ENCODE results near the gene CEP350. TPM values are rescaled to one million over a fixed set of nuclear protein-coding genes. Genes with fewer than 3 reads are reported as not detected.

Gene CEP350
- total RNA-seq, 1 experiment from 2014 or later, result 27.6 TPM

DNA sequence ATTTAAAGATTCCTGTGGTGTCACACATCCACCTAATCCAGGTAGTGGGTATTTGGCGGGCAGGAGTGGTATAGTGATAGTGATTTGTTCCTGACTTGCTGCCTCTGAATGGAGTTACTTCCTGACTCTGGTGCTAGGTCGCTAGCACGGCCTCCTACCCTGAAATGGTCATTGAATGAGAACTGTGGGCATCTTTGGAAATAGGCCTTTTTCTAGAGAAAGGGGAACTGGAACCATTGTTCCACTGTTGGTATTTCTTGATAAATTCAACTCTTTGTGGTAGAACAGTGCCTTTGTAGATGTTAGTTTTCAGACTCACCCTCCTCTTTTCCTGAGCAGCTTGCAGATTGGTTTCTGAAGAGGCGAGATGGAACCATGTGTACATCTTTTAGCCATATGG lies 201.6 kb downstream of the CEP350 start:
- Histone ChIP-seq H3K4me1 (ENCODE audit: control insufficient read depth in 1 of 2, insufficient read depth in 2 of 2, low read length in 2 of 2) (peaks cover 2 to 38% of the 10 kb centered on the region in 2 experiments; a peak in 3 of 4 replicates), H3K27ac (ENCODE audit: low read depth, low read length) (no peak overlapping the region), H3K4me3 (replicated peaks in 1 of 2; ENCODE audit: low read depth in 1 of 2, low read length in 2 of 2) (peak overlapping the region; percentile 81 to 91; a peak in 3 of 4 replicates), H3K27me3 (ENCODE audit: insufficient read depth, low read length) (no peaks in the 10 kb centered on the region), H2AFZ (ENCODE audit: low read depth, low read length, poor library complexity, severe bottlenecking) (no peak overlapping the region), H3K36me3 (ENCODE audit: control insufficient read depth in 1 of 2, insufficient read depth in 2 of 2, low read length in 2 of 2) (no peaks in the 10 kb centered on the region), H3K9me3 (ENCODE audit: control insufficient read depth in 1 of 2, insufficient read depth in 1 of 2, low read depth in 1 of 2, low read length in 2 of 2) (no peaks in the 10 kb centered on the region), H3K4me2 (ENCODE audit: low read length) (peak overlapping the region; percentile 90), H3K9ac (ENCODE audit: low read length) (peak overlapping the region; percentile 68; the same call in 1 of the 2 replicates), H4K20me1 (ENCODE audit: insufficient read depth) (no peaks in the 10 kb centered on the region), H3K9me2 (ENCODE audit: insufficient read depth) (no peaks in the 10 kb centered on the region), H3K79me2 (ENCODE audit: insufficient read depth, low read length) (peaks cover 36% of the 10 kb centered on the region)
- no peak for DNase-seq (ENCODE audit: low read depth, low spot score)
- RAD21 ChIA-PET (ENCODE audit: low non-redundant PET in 1 of 2, low total read pairs in 2 of 2, uncharacterized antibody in 2 of 2, unreplicated experiment in 2 of 2), result no interaction called here
- BruUV-seq (replicated peaks), result no TSS peak
- no peak for ATAC-seq
- POLR2A ChIA-PET, result no interaction called here
- intact Hi-C loops (cut with micrococcal nuclease), result no loop called here
- TF ChIP-seq EGR1 (IDR thresholded peaks at IDR 0.05; ENCODE audit: low read depth) (no peak), CEBPB (IDR thresholded peaks at IDR 0.05; ENCODE audit: low read depth) (no peak), POLR2A (IDR thresholded peaks at IDR 0.05; ENCODE audit: borderline replicate concordance, extremely low read depth, insufficient read depth, insufficient read length) (no peak), SRF (IDR thresholded peaks at IDR 0.05; ENCODE audit: low read depth) (no peak), JUND (IDR thresholded peaks at IDR 0.05) (no peak), CBX3 (IDR thresholded peaks at IDR 0.05; ENCODE audit: low read depth) (no peak), ZNF274 (IDR thresholded peaks at IDR 0.05; ENCODE audit: low read depth, low read length) (no peak), ZFX (IDR thresholded peaks at IDR 0.05) (no peak), SP1 (IDR thresholded peaks at IDR 0.05; ENCODE audit: low read depth) (no peak), RAD21 (IDR thresholded peaks at IDR 0.05; ENCODE audit: low read depth) (no peak), ELF1 (IDR thresholded peaks at IDR 0.05; ENCODE audit: borderline replicate concordance, low read depth) (no peak), SIN3A (IDR thresholded peaks at IDR 0.05; ENCODE audit: low read depth) (no peak)
- TF ChIP-seq, protein P1, sequence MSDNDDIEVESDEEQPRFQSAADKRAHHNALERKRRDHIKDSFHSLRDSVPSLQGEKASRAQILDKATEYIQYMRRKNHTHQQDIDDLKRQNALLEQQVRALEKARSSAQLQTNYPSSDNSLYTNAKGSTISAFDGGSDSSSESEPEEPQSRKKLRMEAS (IDR thresholded peaks at IDR 0.05), result no peak
- TF ChIP-seq, protein P2, sequence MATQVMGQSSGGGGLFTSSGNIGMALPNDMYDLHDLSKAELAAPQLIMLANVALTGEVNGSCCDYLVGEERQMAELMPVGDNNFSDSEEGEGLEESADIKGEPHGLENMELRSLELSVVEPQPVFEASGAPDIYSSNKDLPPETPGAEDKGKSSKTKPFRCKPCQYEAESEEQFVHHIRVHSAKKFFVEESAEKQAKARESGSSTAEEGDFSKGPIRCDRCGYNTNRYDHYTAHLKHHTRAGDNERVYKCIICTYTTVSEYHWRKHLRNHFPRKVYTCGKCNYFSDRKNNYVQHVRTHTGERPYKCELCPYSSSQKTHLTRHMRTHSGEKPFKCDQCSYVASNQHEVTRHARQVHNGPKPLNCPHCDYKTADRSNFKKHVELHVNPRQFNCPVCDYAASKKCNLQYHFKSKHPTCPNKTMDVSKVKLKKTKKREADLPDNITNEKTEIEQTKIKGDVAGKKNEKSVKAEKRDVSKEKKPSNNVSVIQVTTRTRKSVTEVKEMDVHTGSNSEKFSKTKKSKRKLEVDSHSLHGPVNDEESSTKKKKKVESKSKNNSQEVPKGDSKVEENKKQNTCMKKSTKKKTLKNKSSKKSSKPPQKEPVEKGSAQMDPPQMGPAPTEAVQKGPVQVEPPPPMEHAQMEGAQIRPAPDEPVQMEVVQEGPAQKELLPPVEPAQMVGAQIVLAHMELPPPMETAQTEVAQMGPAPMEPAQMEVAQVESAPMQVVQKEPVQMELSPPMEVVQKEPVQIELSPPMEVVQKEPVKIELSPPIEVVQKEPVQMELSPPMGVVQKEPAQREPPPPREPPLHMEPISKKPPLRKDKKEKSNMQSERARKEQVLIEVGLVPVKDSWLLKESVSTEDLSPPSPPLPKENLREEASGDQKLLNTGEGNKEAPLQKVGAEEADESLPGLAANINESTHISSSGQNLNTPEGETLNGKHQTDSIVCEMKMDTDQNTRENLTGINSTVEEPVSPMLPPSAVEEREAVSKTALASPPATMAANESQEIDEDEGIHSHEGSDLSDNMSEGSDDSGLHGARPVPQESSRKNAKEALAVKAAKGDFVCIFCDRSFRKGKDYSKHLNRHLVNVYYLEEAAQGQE (IDR thresholded peaks at IDR 0.05; ENCODE audit: low read depth), result no peak
- TF ChIP-seq, protein P3, sequence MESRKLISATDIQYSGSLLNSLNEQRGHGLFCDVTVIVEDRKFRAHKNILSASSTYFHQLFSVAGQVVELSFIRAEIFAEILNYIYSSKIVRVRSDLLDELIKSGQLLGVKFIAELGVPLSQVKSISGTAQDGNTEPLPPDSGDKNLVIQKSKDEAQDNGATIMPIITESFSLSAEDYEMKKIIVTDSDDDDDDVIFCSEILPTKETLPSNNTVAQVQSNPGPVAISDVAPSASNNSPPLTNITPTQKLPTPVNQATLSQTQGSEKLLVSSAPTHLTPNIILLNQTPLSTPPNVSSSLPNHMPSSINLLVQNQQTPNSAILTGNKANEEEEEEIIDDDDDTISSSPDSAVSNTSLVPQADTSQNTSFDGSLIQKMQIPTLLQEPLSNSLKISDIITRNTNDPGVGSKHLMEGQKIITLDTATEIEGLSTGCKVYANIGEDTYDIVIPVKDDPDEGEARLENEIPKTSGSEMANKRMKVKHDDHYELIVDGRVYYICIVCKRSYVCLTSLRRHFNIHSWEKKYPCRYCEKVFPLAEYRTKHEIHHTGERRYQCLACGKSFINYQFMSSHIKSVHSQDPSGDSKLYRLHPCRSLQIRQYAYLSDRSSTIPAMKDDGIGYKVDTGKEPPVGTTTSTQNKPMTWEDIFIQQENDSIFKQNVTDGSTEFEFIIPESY (IDR thresholded peaks at IDR 0.05; ENCODE audit: extremely low read depth, insufficient replicate concordance, low read length), result no peak
- TF ChIP-seq, protein P4, sequence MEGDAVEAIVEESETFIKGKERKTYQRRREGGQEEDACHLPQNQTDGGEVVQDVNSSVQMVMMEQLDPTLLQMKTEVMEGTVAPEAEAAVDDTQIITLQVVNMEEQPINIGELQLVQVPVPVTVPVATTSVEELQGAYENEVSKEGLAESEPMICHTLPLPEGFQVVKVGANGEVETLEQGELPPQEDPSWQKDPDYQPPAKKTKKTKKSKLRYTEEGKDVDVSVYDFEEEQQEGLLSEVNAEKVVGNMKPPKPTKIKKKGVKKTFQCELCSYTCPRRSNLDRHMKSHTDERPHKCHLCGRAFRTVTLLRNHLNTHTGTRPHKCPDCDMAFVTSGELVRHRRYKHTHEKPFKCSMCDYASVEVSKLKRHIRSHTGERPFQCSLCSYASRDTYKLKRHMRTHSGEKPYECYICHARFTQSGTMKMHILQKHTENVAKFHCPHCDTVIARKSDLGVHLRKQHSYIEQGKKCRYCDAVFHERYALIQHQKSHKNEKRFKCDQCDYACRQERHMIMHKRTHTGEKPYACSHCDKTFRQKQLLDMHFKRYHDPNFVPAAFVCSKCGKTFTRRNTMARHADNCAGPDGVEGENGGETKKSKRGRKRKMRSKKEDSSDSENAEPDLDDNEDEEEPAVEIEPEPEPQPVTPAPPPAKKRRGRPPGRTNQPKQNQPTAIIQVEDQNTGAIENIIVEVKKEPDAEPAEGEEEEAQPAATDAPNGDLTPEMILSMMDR (IDR thresholded peaks at IDR 0.05 in 2 of 3, conservative IDR thresholded peaks at IDR 0.05 in 1 of 3; ENCODE audit: borderline replicate concordance in 1 of 3, insufficient read depth in 1 of 3, low read depth in 2 of 3, low read length in 2 of 3), result no peak
- TF ChIP-seq, protein P5, sequence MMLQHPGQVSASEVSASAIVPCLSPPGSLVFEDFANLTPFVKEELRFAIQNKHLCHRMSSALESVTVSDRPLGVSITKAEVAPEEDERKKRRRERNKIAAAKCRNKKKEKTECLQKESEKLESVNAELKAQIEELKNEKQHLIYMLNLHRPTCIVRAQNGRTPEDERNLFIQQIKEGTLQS (IDR thresholded peaks at IDR 0.05), result no peak
- CTCF ChIA-PET, result interaction anchor here (0.9 kb wide), 1 partner anchor 13 kb away, joined by 3 read pairs; no protein-coding TSS in a partner anchor

Data from HCT116 (cell line).